A673 (cell line): ENCODE measurements around the gene FAM50B. TPM values are rescaled to one million over a fixed set of nuclear protein-coding genes. Genes with fewer than 3 reads are reported as not detected.

Experiments used
- BruUV-seq: library from RNA; stranded (reverse); fragments of 400-500 nt; replicated peaks from 2 replicates; lab custom pipeline; 2021; lab: Mats Ljungman, UMichigan
- CTCF ChIA-PET: fragments of 300-600 bp; sonication (Branson Sonifier 250); formaldehyde crosslinking; loops from one replicate; lab custom pipeline; 2022; ENCODE audit warnings: antibody characterized with exemption; lab: Charles Lee
- POLR2A ChIA-PET: fragments of 300-600 bp; sonication (Branson Sonifier 250); formaldehyde crosslinking; loops from one replicate; lab custom pipeline; 2022; ENCODE audit warnings: antibody characterized with exemption; ENCODE audit not compliant: low non-redundant PET; lab: Charles Lee
- DNase-seq: peaks from one replicate; pipeline ENCODE4 v3.0.0-alpha.2; 2015; ENCODE audit warnings: low spot score
- H3K27ac ChIP-seq: fragments of 200-600 bp; sonication (generic); 2 replicates; pipeline ENCODE4 v1.5.1; 2016; ENCODE audit warnings: mixed run types, low read depth, mild to moderate bottlenecking, mixed read lengths, antibody characterized with exemption, low read length; ENCODE audit not compliant: poor library complexity, severe bottlenecking
- H3K27me3 ChIP-seq: fragments of 200-600 bp; sonication (generic); replicated peaks from 2 replicates; pipeline ENCODE4 v1.6.1; 2017; ENCODE audit warnings: mixed run types, low read depth, mild to moderate bottlenecking, mixed read lengths, antibody characterized with exemption, low read length; ENCODE audit not compliant: insufficient read depth, poor library complexity
- H3K36me3 ChIP-seq: fragments of 200-600 bp; sonication (generic); 2 replicates; pipeline ENCODE4 v1.6.1; 2016; ENCODE audit warnings: mixed run types, mild to moderate bottlenecking, mixed read lengths, antibody characterized with exemption, low read length; ENCODE audit not compliant: insufficient read depth, poor library complexity, severe bottlenecking
- H3K4me1 ChIP-seq: fragments of 200-600 bp; sonication (generic); 2 replicates; pipeline ENCODE4 v1.6.1; 2017; ENCODE audit warnings: mixed run types, mild to moderate bottlenecking, mixed read lengths, antibody characterized with exemption, low read length; ENCODE audit not compliant: insufficient read depth, poor library complexity, severe bottlenecking
- H3K4me3 ChIP-seq: fragments of 200-600 bp; sonication (generic); 2 replicates; pipeline ENCODE4 v1.5.1; 2016; ENCODE audit warnings: low read depth, mixed run types, mild to moderate bottlenecking, mixed read lengths, low read length; ENCODE audit not compliant: poor library complexity, severe bottlenecking
- H3K9me3 ChIP-seq: fragments of 200-600 bp; sonication (generic); 2 replicates; pipeline ENCODE4 v1.6.1; 2016; ENCODE audit warnings: mixed run types, low read depth, mild to moderate bottlenecking, mixed read lengths, antibody characterized with exemption, low read length; ENCODE audit not compliant: poor library complexity, severe bottlenecking
- CTCF ChIP-seq: fragments of 300-800, 200-600 bp; sonication (generic); conservative IDR thresholded peaks from 2 replicates; pipeline ENCODE4 v1.5.1; 2017; ENCODE audit warnings: low read depth, mild to moderate bottlenecking, antibody characterized with exemption, low read length, moderate library complexity, mixed read lengths
- EZH2 ChIP-seq: fragments of 200-600 bp; sonication (generic); IDR thresholded peaks from 2 replicates; pipeline ENCODE4 v1.6.1; 2017; ENCODE audit warnings: borderline replicate concordance, low read depth, mild to moderate bottlenecking, mixed read lengths, antibody characterized with exemption, low read length; ENCODE audit not compliant: poor library complexity, severe bottlenecking
- intact Hi-C: fragments of 100-400 bp; cut with micrococcal nuclease; formaldehyde crosslinking; loops from one replicate; pipeline ENCODE4 v1.10.0; 2022; ENCODE audit not compliant: unreplicated experiment
- total RNA-seq: library from RNA; stranded (reverse); gene quantifications from 2 replicates; pipeline ENCODE4 v1.2.3, GENCODE V29; 2021

FAM50B gene
- total RNA-seq, 1 experiment from 2014 or later: 10.1 TPM

- CTCF ChIA-PET: no interaction called here
- Histone ChIP-seq H3K27ac (no peak overlapping the region), H3K9me3 (no peaks in the 10 kb centered on the region), H3K36me3 (no peaks in the 10 kb centered on the region), H3K27me3 (no peaks in the 10 kb centered on the region), H3K4me3 (no peak overlapping the region), H3K4me1 (no peaks in the 10 kb centered on the region)
- DNase-seq: no peak
- TF ChIP-seq EZH2 (no peak), CTCF (no peak)
- BruUV-seq: no TSS peak
- POLR2A ChIA-PET: no interaction called here
- intact Hi-C loops: no loop called here
Observed at GRCh38 chr6:3870528-3870925, 21.4 kb downstream of the FAM50B start.

- CTCF ChIA-PET: no interaction called here
- DNase-seq: no peak
- Histone ChIP-seq H3K9me3 (no peaks in the 10 kb centered on the region), H3K4me1 (no peaks in the 10 kb centered on the region), H3K4me3 (no peak overlapping the region), H3K27ac (no peak overlapping the region), H3K36me3 (no peaks in the 10 kb centered on the region), H3K27me3 (no peaks in the 10 kb centered on the region)
- TF ChIP-seq CTCF: no peak
- no peak for TF ChIP-seq EZH2
- intact Hi-C loops: no loop called here
- POLR2A ChIA-PET: no interaction called here
- BruUV-seq: no TSS peak
Observed at GRCh38 chr6:3871515-3871914, 22.3 kb downstream of the FAM50B start.

GRCh38 chr6:3871939-3872338, 22.8 kb downstream of the FAM50B start:
- Histone ChIP-seq H3K27ac (no peak overlapping the region), H3K4me3 (no peak overlapping the region), H3K36me3 (no peaks in the 10 kb centered on the region), H3K4me1 (no peaks in the 10 kb centered on the region), H3K27me3 (no peaks in the 10 kb centered on the region), H3K9me3 (no peaks in the 10 kb centered on the region)
- TF ChIP-seq EZH2: no peak
- TF ChIP-seq CTCF: no peak
- no peak for DNase-seq
- intact Hi-C loops: no loop called here
- POLR2A ChIA-PET: no interaction called here
- BruUV-seq: no TSS peak
- CTCF ChIA-PET: no interaction called here
